Testis (tissue), 2 donors: ENCODE results near the gene ATP10B.

Experiments
- POLR2A ChIP-seq: fragments of 450-650 bp; IDR thresholded peaks from one replicate; pipeline ENCODE4 v1.6.1; 2017; ENCODE audit warnings: antibody characterized with exemption, mild to moderate bottlenecking, moderate library complexity
- TF ChIP-seq, protein P1 (sequence below), 3 experiments: fragments of 450-650 bp in 2 of 3; fragments of 200-600 bp in 1 of 3; sonication (generic) in 1 of 3; IDR thresholded peaks; one replicate each; pipeline ENCODE4 v1.5.1; 2016 to 2019; ENCODE audit warnings: antibody characterized with exemption in 3 of 3, mild to moderate bottlenecking in 2 of 3, moderate library complexity in 1 of 3

DNA sequence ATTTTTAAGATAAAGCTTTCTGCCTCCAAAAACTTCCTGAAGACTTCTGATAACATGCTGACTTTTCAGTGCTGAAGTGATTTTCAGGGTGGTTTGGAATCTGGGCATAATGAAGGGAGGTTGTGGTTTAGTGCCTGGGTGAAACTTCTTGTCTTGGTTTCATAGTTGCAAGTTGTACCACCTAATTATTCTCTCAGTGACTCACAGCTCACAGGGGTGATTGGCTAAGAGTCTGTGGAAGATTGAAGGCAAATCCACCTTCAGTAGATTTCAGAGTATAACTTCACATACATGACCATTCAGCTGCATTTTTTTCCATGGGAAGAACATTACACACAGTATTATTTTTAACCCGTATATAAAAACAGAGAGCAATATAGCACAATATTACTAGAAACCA is 230.5 kb downstream of the ATP10B start:
- TF ChIP-seq, protein P1, sequence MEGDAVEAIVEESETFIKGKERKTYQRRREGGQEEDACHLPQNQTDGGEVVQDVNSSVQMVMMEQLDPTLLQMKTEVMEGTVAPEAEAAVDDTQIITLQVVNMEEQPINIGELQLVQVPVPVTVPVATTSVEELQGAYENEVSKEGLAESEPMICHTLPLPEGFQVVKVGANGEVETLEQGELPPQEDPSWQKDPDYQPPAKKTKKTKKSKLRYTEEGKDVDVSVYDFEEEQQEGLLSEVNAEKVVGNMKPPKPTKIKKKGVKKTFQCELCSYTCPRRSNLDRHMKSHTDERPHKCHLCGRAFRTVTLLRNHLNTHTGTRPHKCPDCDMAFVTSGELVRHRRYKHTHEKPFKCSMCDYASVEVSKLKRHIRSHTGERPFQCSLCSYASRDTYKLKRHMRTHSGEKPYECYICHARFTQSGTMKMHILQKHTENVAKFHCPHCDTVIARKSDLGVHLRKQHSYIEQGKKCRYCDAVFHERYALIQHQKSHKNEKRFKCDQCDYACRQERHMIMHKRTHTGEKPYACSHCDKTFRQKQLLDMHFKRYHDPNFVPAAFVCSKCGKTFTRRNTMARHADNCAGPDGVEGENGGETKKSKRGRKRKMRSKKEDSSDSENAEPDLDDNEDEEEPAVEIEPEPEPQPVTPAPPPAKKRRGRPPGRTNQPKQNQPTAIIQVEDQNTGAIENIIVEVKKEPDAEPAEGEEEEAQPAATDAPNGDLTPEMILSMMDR (IDR thresholded peaks at IDR 0.05), result no peak
- TF ChIP-seq POLR2A, result no peak
